BE2C (cell line): ENCODE measurements around the gene SLC28A3.

Experiments used
- DNase-seq: peaks from one replicate; pipeline ENCODE4 v3.0.0-alpha.2; 2020
- H3K27me3 ChIP-seq: fragments of 250-450 bp; sonication (Bioruptor Pico); 2 replicates; pipeline ENCODE4 v1.5.1; 2020; ENCODE audit warnings: mild to moderate bottlenecking
- H3K36me3 ChIP-seq: fragments of 250-450 bp; sonication (Bioruptor Pico); 2 replicates; pipeline ENCODE4 v1.5.1; 2020; ENCODE audit warnings: mild to moderate bottlenecking
- H3K4me1 ChIP-seq: fragments of 250-450 bp; sonication (Bioruptor Pico); 2 replicates; pipeline ENCODE4 v1.5.1; 2020
- H3K4me3 ChIP-seq: 2 replicates; pipeline ENCODE4 v1.5.1; 2011; ENCODE audit warnings: low read depth, low read length
- H3K9me3 ChIP-seq: fragments of 250-450 bp; sonication (Bioruptor Pico); 2 replicates; pipeline ENCODE4 v1.5.1; 2020
- CTCF ChIP-seq: IDR thresholded peaks from 2 replicates; pipeline ENCODE4 v1.5.1; 2012; ENCODE audit warnings: mild to moderate bottlenecking, low read depth, low read length

SLC28A3 gene

GRCh38 chr9:84383178-84383577 is 42.6 kb upstream of the SLC28A3 start:
- Histone ChIP-seq H3K27me3 (no peaks in the 10 kb centered on the region), H3K9me3 (no peaks in the 10 kb centered on the region), H3K4me1 (no peaks in the 10 kb centered on the region), H3K4me3 (no peak overlapping the region), H3K36me3 (no peaks in the 10 kb centered on the region)
- TF ChIP-seq CTCF, result no peak
- no peak for DNase-seq

GRCh38 chr9:84382720-84383119 is 42.2 kb upstream of the SLC28A3 start:
- no peak for TF ChIP-seq CTCF
- DNase-seq, result no peak
- Histone ChIP-seq H3K27me3 (no peaks in the 10 kb centered on the region), H3K4me3 (no peak overlapping the region), H3K4me1 (no peaks in the 10 kb centered on the region), H3K9me3 (no peaks in the 10 kb centered on the region), H3K36me3 (no peaks in the 10 kb centered on the region)

- H3K4me1 ChIP-seq, result no peaks in the 10 kb centered on the region
- H3K9me3 ChIP-seq, result no peaks in the 10 kb centered on the region
- no peak overlapping the region for H3K4me3 ChIP-seq
- no peak for TF ChIP-seq CTCF
- H3K36me3 ChIP-seq, result no peaks in the 10 kb centered on the region
- no peak for DNase-seq
- H3K27me3 ChIP-seq, result no peaks in the 10 kb centered on the region
Measured at GRCh38 chr9:84381508-84381907, 41.0 kb upstream of the SLC28A3 start.

- H3K4me3 ChIP-seq, result no peak overlapping the region
- no peak for TF ChIP-seq CTCF
- no peaks in the 10 kb centered on the region for H3K4me1 ChIP-seq
- H3K27me3 ChIP-seq, result no peaks in the 10 kb centered on the region
- DNase-seq, result no peak
- H3K36me3 ChIP-seq, result no peaks in the 10 kb centered on the region
- no peaks in the 10 kb centered on the region for H3K9me3 ChIP-seq
Measured at GRCh38 chr9:84379740-84380139, 39.2 kb upstream of the SLC28A3 start.

- no peak for DNase-seq
- TF ChIP-seq CTCF, result no peak
- Histone ChIP-seq H3K36me3 (no peaks in the 10 kb centered on the region), H3K4me3 (no peak overlapping the region), H3K4me1 (no peaks in the 10 kb centered on the region), H3K9me3 (no peaks in the 10 kb centered on the region), H3K27me3 (no peaks in the 10 kb centered on the region)
Measured at GRCh38 chr9:84375954-84376353, 35.4 kb upstream of the SLC28A3 start.

GRCh38 chr9:84374516-84374915 is 34.0 kb upstream of the SLC28A3 start:
- Histone ChIP-seq H3K4me3 (no peak overlapping the region), H3K36me3 (no peaks in the 10 kb centered on the region), H3K4me1 (no peaks in the 10 kb centered on the region), H3K27me3 (no peaks in the 10 kb centered on the region), H3K9me3 (no peaks in the 10 kb centered on the region)
- no peak for TF ChIP-seq CTCF
- no peak for DNase-seq
